HG03060 (cell line): ENCODE measurements around the gene RAN.
"Not testable (repeated sequence)": the region's sequence is repeated elsewhere in the genome, so short reads cannot be mapped to it uniquely, and the experiment has no call there.

Experiments
- ATAC-seq: cut with Tn5 transposase; IDR thresholded peaks from one replicate; pipeline ENCODE4 v1.9.1; 2021; ENCODE audit warnings: low read depth, moderate number of reproducible peaks; ENCODE audit not compliant: unreplicated experiment

Gene RAN

GRCh38 chr12:130871286-130872178 lies at the start of gene RAN:
Gene RAN (plus strand): TSS chr12:130872066. CDS start chr12:130872594, 528 bp downstream.
- no peak for ATAC-seq

GRCh38 chr12:130825771-130826150 lies 46.1 kb upstream of the RAN start:
- no peak for ATAC-seq

- ATAC-seq, result no peak
Observed at GRCh38 chr12:130826151-130826801, 45.6 kb upstream of the RAN start.

- no peak for ATAC-seq
Observed at GRCh38 chr12:130827432-130827831, 44.4 kb upstream of the RAN start.

GRCh38 chr12:130828895-130829294 lies 43.0 kb upstream of the RAN start:
- no peak for ATAC-seq

- no peak for ATAC-seq
Observed at GRCh38 chr12:130829391-130830245, 42.2 kb upstream of the RAN start.

- ATAC-seq, result no peak
Observed at GRCh38 chr12:130830246-130830551, 41.7 kb upstream of the RAN start.

- ATAC-seq, result no peak
Observed at GRCh38 chr12:130831246-130831645, 40.6 kb upstream of the RAN start.

GRCh38 chr12:130831876-130832405 lies 39.9 kb upstream of the RAN start:
- ATAC-seq, result no peak

- no peak for ATAC-seq
Observed at GRCh38 chr12:130832561-130833209, 39.2 kb upstream of the RAN start.

GRCh38 chr12:130835011-130835410 lies 36.9 kb upstream of the RAN start:
- ATAC-seq, result no peak

- ATAC-seq, result no peak
Observed at GRCh38 chr12:130835436-130835835, 36.4 kb upstream of the RAN start.

- no peak for ATAC-seq
Observed at GRCh38 chr12:130838284-130838950, 33.4 kb upstream of the RAN start.

GRCh38 chr12:130838951-130839769 lies 32.7 kb upstream of the RAN start, which contains the start of gene STX2:
Gene STX2 (minus strand): TSS chr12:130839250. CDS start chr12:130839099, 151 bp downstream.
- ATAC-seq, result peak; percentile 48

GRCh38 chr12:130839770-130840404 lies 32.0 kb upstream of the RAN start:
- no peak for ATAC-seq

GRCh38 chr12:130846369-130846768 lies 25.5 kb upstream of the RAN start:
- ATAC-seq, result no peak

GRCh38 chr12:130847112-130847511 lies 24.8 kb upstream of the RAN start:
- ATAC-seq, result no peak

GRCh38 chr12:130848105-130848504 lies 23.8 kb upstream of the RAN start:
- not testable (repeated sequence) for ATAC-seq
